ENCODE measurements around the gene R3HCC1L. TPM values are rescaled to one million over a fixed set of nuclear protein-coding genes. Genes with fewer than 3 reads are reported as not detected.

Gene R3HCC1L
- total and polyA plus RNA-seq, 2 donors (not counting 1 experiment from before 2014, with no cell fraction given), result 11.6 to 25.1 TPM

DNA sequence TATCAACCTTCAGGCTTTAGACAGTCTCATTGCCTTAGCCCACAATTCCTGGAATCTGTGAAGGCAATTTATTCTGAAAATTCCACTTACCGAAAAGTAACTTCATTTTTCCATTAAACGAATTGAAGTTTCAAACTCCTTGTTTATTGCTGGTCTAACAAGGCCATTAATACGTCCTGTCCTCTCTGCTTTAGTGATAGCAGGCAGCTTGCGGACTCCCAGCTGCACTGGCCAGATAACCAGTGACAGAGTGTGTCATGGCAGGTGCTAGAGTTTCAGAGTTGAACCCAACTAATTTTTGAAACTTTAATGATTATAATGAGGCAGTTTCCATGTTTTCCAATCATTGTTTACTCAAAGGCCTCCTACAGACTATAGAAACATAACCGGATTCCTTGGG lies 102.4 kb downstream of the R3HCC1L start:
- ATAC-seq (ENCODE audit: low read depth), result no peak
- H3K4me3 Mint-ChIP-seq, result no peak overlapping the region
- Histone ChIP-seq H3K9me3 (ENCODE audit: control extremely low read depth in 1 of 3, control insufficient read depth in 2 of 3, insufficient read depth in 1 of 3, low read length in 2 of 3) (no peaks in the 10 kb centered on the region), H3K79me2 (ENCODE audit: control insufficient read depth, insufficient read depth, low read length) (no peaks in the 10 kb centered on the region), H3K36me3 (replicated peaks in 1 of 2; ENCODE audit: control extremely low read depth in 1 of 2, control insufficient read depth in 1 of 2, extremely low read depth in 1 of 2, insufficient read depth in 2 of 2, low read length in 1 of 2) (peaks cover 21 to 56% of the 10 kb centered on the region in 2 experiments), H3K4me2 (replicated peaks; ENCODE audit: low read depth, low read length, poor library complexity, severe bottlenecking) (no peak overlapping the region), H2AFZ (ENCODE audit: insufficient read depth, low read depth, low read length, poor library complexity, severe bottlenecking) (no peak overlapping the region), H4K20me1 (ENCODE audit: control insufficient read depth, insufficient read depth, low read length, poor library complexity, severe bottlenecking) (no peaks in the 10 kb centered on the region), H3K9ac (ENCODE audit: low read length) (no peak overlapping the region), H3K27me3 (replicated peaks in 1 of 4; ENCODE audit: control extremely low read depth in 1 of 4, control insufficient read depth in 3 of 4, insufficient read depth in 4 of 4, low read length in 3 of 4) (no peaks in the 10 kb centered on the region), H3K27ac (ENCODE audit: low read length in 2 of 2) (no peak overlapping the region), H3K4me3 (ENCODE audit: control extremely low read depth in 1 of 5, extremely low read depth in 1 of 5, insufficient read depth in 1 of 5, low read depth in 2 of 5, low read length in 4 of 5) (no peak overlapping the region), H3K4me1 (ENCODE audit: control insufficient read depth in 2 of 2, insufficient read depth in 2 of 2, low read length in 2 of 2) (no peaks in the 10 kb centered on the region)
- TF ChIP-seq, protein P1, sequence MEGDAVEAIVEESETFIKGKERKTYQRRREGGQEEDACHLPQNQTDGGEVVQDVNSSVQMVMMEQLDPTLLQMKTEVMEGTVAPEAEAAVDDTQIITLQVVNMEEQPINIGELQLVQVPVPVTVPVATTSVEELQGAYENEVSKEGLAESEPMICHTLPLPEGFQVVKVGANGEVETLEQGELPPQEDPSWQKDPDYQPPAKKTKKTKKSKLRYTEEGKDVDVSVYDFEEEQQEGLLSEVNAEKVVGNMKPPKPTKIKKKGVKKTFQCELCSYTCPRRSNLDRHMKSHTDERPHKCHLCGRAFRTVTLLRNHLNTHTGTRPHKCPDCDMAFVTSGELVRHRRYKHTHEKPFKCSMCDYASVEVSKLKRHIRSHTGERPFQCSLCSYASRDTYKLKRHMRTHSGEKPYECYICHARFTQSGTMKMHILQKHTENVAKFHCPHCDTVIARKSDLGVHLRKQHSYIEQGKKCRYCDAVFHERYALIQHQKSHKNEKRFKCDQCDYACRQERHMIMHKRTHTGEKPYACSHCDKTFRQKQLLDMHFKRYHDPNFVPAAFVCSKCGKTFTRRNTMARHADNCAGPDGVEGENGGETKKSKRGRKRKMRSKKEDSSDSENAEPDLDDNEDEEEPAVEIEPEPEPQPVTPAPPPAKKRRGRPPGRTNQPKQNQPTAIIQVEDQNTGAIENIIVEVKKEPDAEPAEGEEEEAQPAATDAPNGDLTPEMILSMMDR (IDR thresholded peaks at IDR 0.05), result no peak
- TF ChIP-seq EZH2 (IDR thresholded peaks at IDR 0.05; ENCODE audit: borderline replicate concordance, insufficient read depth, low read depth, low read length, poor library complexity, severe bottlenecking), result no peak
- H3K27me3 Mint-ChIP-seq, result no peaks in the 10 kb centered on the region
- intact Hi-C loops (cut with micrococcal nuclease), result no loop called here
- H3K9me3 Mint-ChIP-seq (ENCODE audit: insufficient read depth), result no peaks in the 10 kb centered on the region
- 88% methylated on average over 3 of the region's 5 CpGs for WGBS (ENCODE audit: insufficient coverage)
- ChIA-PET POLR2A (no interaction called here), CTCF (no interaction called here)
- no peak overlapping the region for H3K27ac Mint-ChIP-seq
- no peaks in the 10 kb centered on the region for H3K4me1 Mint-ChIP-seq
- DNase-seq, result no peak

DNA sequence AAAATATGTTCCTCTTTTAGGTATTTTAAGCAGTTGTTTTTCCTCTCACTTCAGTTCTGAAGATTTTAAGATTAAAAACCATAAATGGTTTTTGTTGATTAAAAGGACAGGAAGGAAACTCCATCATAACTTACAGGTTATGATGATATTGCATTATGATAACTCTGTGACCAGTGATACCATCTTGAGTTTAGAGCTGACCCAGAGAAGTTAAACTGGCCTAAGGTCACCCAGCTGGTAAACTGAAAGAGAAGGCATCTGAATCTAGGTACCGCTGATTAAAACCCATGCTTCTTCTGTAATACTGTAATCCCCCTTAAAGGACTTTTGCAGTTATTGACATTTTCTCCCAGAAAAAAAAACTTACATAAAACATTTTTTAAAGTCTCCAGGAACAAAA lies 103.9 kb downstream of the R3HCC1L start:
- Histone ChIP-seq H3K36me3 (replicated peaks in 1 of 2; ENCODE audit: control extremely low read depth in 1 of 2, control insufficient read depth in 1 of 2, extremely low read depth in 1 of 2, insufficient read depth in 2 of 2, low read length in 1 of 2) (peaks cover 23 to 57% of the 10 kb centered on the region in 2 experiments), H3K27ac (ENCODE audit: low read length in 2 of 2) (no peak overlapping the region), H3K9ac (ENCODE audit: low read length) (no peak overlapping the region), H3K4me3 (ENCODE audit: control extremely low read depth in 1 of 5, extremely low read depth in 1 of 5, insufficient read depth in 1 of 5, low read depth in 2 of 5, low read length in 4 of 5) (no peak overlapping the region), H3K4me1 (ENCODE audit: control insufficient read depth in 2 of 2, insufficient read depth in 2 of 2, low read length in 2 of 2) (no peaks in the 10 kb centered on the region), H3K4me2 (replicated peaks; ENCODE audit: low read depth, low read length, poor library complexity, severe bottlenecking) (no peak overlapping the region), H3K9me3 (ENCODE audit: control extremely low read depth in 1 of 3, control insufficient read depth in 2 of 3, insufficient read depth in 1 of 3, low read length in 2 of 3) (no peaks in the 10 kb centered on the region), H4K20me1 (ENCODE audit: control insufficient read depth, insufficient read depth, low read length, poor library complexity, severe bottlenecking) (no peaks in the 10 kb centered on the region), H2AFZ (ENCODE audit: insufficient read depth, low read depth, low read length, poor library complexity, severe bottlenecking) (no peak overlapping the region), H3K27me3 (replicated peaks in 1 of 4; ENCODE audit: control extremely low read depth in 1 of 4, control insufficient read depth in 3 of 4, insufficient read depth in 4 of 4, low read length in 3 of 4) (no peaks in the 10 kb centered on the region), H3K79me2 (ENCODE audit: control insufficient read depth, insufficient read depth, low read length) (no peaks in the 10 kb centered on the region)
- ATAC-seq (ENCODE audit: low read depth) (no peak), DNase-seq (no peak)
- no peaks in the 10 kb centered on the region for H3K27me3 Mint-ChIP-seq
- H3K4me3 Mint-ChIP-seq, result no peak overlapping the region
- CTCF ChIA-PET, result no interaction called here
- no peaks in the 10 kb centered on the region for H3K9me3 Mint-ChIP-seq (ENCODE audit: insufficient read depth)
- no peak for TF ChIP-seq EZH2 (IDR thresholded peaks at IDR 0.05; ENCODE audit: borderline replicate concordance, insufficient read depth, low read depth, low read length, poor library complexity, severe bottlenecking)
- TF ChIP-seq, protein P1 (IDR thresholded peaks at IDR 0.05), result no peak
- no peaks in the 10 kb centered on the region for H3K4me1 Mint-ChIP-seq
- WGBS (ENCODE audit: insufficient coverage), result no CpG with 5 or more reads among the region's 1 CpG
- intact Hi-C loops (cut with micrococcal nuclease), result no loop called here
- POLR2A ChIA-PET, result interaction anchor here (0.5 kb wide), 1 partner anchor 228 kb away, joined by 4 read pairs; no protein-coding TSS in a partner anchor
- no peak overlapping the region for H3K27ac Mint-ChIP-seq
